Measurements from ENCODE around the gene RHBDF2.

The RHBDF2 gene

DNA sequence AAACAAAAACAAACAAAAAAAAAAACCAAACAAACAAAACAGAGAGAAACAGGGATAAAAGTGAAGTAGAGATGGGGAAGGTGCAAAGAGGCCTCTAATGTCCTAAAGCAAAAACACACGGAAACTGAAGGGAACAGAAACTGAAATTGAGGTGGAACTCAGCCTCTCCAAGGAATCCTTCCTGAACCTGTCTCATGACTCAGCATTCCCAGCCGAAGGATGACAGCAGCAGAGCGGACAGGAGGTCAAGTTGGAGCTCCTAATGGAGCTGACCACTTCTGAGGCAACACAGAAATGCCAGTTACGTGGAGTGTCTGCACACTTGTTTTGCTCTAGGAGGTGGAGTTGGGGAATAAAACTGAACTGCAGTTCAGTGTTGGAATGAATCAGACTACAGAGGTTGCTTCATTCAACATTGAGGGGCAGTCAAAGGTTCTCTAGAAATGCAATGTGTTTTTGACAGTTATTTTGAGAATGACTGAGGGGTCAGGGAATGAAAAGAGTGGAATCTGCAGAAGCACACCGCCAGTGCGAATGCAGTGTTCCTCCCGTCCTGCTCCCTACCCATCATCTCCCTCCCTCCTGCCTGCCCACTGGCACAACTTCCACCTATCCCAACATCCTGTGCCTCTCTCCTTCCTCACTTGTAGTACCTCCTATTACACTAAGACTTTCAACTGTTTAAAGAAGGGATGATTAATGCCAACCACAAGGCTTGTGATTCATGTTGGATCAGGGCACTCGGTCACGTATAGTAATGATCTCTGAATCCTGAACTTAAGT lies 54.6 kb downstream of the RHBDF2 start:
- no peak overlapping the region for H3K27ac ChIP-seq (ENCODE audit: low read depth in 2 of 2, low read length in 2 of 2)
- H3K4me3 ChIP-seq (ENCODE audit: low read length in 2 of 2) = no peak overlapping the region
- H3K9ac ChIP-seq (ENCODE audit: low read depth in 1 of 2, low read length in 2 of 2) = no peak overlapping the region

DNA sequence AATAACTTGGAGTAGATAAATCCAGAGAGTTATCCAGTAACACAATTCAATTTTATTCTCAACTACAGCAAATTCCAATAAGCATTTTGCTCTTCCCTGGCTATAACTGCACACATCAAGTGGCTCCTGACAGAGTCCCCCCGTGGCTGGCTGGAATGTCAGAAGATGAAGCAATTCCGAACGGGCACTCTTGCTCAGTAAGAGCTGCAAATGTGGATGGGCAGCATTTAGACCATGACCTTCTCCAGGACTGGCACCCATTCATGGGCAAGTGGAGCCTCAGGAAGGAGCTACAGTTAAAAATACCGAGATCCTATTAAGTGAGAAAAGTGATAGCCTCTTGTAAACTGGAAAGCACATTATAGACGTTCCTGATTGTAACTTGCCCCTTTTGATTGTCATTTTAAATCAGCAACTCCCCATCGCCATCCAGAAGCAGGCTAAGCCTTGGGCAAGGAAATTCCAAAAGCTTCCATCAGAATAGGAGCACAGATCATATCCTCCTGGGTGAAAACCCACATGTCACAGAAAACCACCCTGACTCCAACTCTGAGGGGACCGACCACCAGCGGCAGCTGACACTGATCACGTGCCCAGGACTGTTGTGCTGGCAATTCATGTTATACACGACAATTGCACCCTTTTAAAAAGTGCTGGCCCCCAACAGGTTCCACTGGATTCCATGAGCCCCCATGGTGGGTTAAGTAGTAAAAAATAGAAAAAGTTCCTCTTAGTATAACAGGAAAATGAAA lies 55.4 kb downstream of the RHBDF2 start:
- H3K4me3 ChIP-seq (ENCODE audit: low read length in 2 of 2) = no peak overlapping the region
- no peaks in the 10 kb centered on the region for H3K36me3 ChIP-seq (ENCODE audit: control insufficient read depth in 2 of 2, insufficient read depth in 2 of 2, low read length in 2 of 2)
- no peaks in the 10 kb centered on the region for H3K27me3 ChIP-seq (ENCODE audit: control insufficient read depth in 2 of 2, insufficient read depth in 2 of 2, low read length in 2 of 2)
- no peak overlapping the region for H3K27ac ChIP-seq (ENCODE audit: low read depth in 2 of 2, low read length in 2 of 2)
- no peak overlapping the region for H3K9ac ChIP-seq (ENCODE audit: low read depth in 1 of 2, low read length in 2 of 2)
- no peaks in the 10 kb centered on the region for H3K4me1 ChIP-seq (ENCODE audit: control insufficient read depth in 2 of 2, insufficient read depth in 2 of 2, low read length in 2 of 2)
- no peaks in the 10 kb centered on the region for H3K9me3 ChIP-seq (ENCODE audit: control insufficient read depth in 2 of 2, low read length in 2 of 2)

More for the DNA sequence above, 54.6 kb downstream of the RHBDF2 start:
- Histone ChIP-seq H3K27me3 (ENCODE audit: control insufficient read depth in 2 of 2, insufficient read depth in 2 of 2, low read length in 2 of 2) (no peaks in the 10 kb centered on the region), H3K4me1 (ENCODE audit: control insufficient read depth in 2 of 2, insufficient read depth in 2 of 2, low read length in 2 of 2) (peaks cover under 1 to 3% of the 10 kb centered on the region in 2 donors), H3K36me3 (ENCODE audit: control insufficient read depth in 2 of 2, insufficient read depth in 2 of 2, low read length in 2 of 2) (no peaks in the 10 kb centered on the region), H3K9me3 (ENCODE audit: control insufficient read depth in 2 of 2, low read length in 2 of 2) (no peaks in the 10 kb centered on the region)

DNA sequence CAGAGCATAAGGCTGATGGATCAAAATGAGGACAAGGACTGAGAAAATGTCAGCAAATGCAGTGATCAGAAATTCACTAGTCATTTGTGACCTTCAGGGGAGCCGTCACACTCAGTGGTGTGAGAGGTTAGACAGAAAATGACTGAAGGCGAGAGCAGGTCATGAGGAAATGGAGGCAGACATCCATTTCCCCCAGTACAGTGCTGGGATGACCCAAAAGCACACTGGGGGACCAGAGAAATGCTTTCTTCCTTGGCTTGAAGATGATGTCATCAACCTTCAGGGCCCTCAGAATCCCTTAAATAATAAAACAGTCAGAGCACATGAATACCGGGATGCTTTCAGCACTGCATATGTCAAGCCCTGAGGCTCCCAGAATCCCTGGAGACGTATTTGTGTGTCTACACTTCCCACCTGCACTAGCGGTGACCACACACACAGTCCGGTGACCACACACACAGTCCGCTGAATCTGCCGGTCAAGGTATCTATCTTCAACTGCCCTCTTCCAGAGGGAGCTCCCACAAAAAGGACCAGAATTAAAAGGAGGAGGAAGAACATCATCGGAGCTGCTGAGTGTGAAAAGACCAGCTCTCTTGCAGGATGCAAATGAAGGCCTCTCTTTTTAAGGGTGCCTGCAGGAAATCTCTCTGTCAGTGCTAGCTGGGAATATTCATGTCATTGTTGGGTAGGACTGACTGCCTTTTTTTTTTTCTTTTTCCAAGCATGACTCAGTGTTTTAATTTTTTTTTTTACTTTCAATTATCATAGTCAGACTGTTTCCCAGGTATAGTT lies 56.5 kb downstream of the RHBDF2 start:
- H3K27ac ChIP-seq (ENCODE audit: low read depth in 2 of 2, low read length in 2 of 2) = no peak overlapping the region
- no peaks in the 10 kb centered on the region for H3K4me1 ChIP-seq (ENCODE audit: control insufficient read depth in 2 of 2, insufficient read depth in 2 of 2, low read length in 2 of 2)
- H3K36me3 ChIP-seq (ENCODE audit: control insufficient read depth in 2 of 2, insufficient read depth in 2 of 2, low read length in 2 of 2) = no peaks in the 10 kb centered on the region
- H3K27me3 ChIP-seq (ENCODE audit: control insufficient read depth in 2 of 2, insufficient read depth in 2 of 2, low read length in 2 of 2) = no peaks in the 10 kb centered on the region
- no peaks in the 10 kb centered on the region for H3K9me3 ChIP-seq (ENCODE audit: control insufficient read depth in 2 of 2, low read length in 2 of 2)
- no peak overlapping the region for H3K9ac ChIP-seq (ENCODE audit: low read depth in 1 of 2, low read length in 2 of 2)
- no peak overlapping the region for H3K4me3 ChIP-seq (ENCODE audit: low read length in 2 of 2)

DNA sequence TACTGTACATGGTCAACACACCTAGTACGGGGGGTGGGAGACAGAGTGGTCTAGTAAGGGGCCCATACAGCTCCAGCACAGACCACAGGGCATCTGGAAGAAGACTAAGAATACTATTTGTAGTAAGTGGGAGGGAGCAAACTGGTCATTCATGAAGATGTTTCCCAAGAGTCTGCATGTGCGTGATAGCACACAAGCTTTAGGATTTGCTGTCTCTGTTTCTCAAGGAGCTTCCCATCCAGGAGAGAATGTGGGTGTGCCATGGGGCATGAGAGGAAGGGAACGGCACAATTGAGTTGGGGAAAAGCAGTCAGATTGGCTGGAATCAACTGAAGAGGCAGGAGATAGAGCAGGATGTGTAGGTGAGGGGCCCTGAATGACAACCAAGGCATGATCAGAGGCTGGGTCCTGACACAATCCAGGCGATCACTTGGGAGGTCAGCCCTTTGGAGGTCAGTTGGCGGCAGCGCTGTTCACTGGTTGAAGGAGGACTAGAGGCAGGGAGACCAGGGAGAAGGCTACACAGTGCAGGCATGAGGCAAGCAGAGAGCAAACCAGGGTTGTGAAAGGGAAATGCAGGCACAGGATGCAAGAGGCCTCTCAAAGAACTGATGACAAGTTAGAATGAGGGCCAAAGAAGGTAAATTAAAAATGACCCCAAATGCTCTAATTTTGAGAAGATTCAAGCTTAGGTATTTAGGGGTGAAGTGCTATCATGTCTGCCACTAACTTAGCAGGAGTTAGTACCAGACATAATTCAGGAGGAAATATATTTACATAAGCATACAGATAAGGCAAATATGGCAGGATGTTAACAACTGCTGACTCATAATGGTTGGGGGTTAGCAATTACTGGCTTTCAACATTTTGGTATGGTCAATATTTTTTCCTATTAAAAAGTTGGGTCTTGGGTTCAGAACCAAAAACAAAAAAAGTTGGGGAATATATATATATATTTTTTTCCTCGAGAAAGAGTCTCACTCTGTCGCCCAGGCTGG lies 58.6 kb downstream of the RHBDF2 start:
- Histone ChIP-seq H3K27me3 (ENCODE audit: control insufficient read depth in 2 of 2, insufficient read depth in 2 of 2, low read length in 2 of 2) (no peaks in the 10 kb centered on the region), H3K27ac (ENCODE audit: low read depth in 2 of 2, low read length in 2 of 2) (no peak overlapping the region), H3K9ac (ENCODE audit: low read depth in 1 of 2, low read length in 2 of 2) (no peak overlapping the region), H3K4me3 (ENCODE audit: low read length in 2 of 2) (no peak overlapping the region), H3K36me3 (ENCODE audit: control insufficient read depth in 2 of 2, insufficient read depth in 2 of 2, low read length in 2 of 2) (no peaks in the 10 kb centered on the region), H3K9me3 (ENCODE audit: control insufficient read depth in 2 of 2, low read length in 2 of 2) (no peaks in the 10 kb centered on the region), H3K4me1 (ENCODE audit: control insufficient read depth in 2 of 2, insufficient read depth in 2 of 2, low read length in 2 of 2) (no peaks in the 10 kb centered on the region)

DNA sequence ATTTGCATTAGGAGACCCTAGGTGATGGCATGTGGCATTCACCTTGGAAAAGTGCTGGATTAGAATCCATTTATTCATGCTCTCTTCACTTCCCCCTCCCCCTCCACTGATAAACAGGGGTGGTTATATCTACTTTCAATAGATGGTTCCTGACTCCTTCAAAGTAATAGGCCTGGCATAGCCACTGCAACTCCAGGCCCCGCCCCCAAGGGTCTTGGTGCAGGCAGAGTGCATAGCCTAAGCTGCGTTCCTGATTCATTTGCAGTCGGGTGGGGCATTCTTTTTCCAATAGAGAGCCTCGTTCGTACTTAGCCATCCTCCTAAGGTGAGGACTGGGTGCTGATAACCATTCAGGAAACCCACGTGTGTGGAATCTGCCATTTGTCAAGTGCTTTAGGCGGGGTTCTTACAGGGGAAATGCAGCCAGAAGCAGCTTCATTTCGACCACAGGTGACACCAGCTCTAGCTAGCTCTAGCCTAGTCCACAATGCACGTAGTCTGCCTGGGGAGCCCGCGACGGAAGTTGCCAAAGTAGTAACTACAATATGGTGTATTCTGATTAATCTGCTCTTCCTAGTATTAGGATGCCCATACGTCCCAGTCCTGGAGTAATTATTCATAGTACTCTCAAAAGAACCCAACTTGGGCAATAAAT lies 59.4 kb downstream of the RHBDF2 start:
- Histone ChIP-seq H3K4me3 (ENCODE audit: low read length in 2 of 2) (no peak overlapping the region), H3K9ac (ENCODE audit: low read depth in 1 of 2, low read length in 2 of 2) (no peak overlapping the region), H3K4me1 (ENCODE audit: control insufficient read depth in 2 of 2, insufficient read depth in 2 of 2, low read length in 2 of 2) (no peaks in the 10 kb centered on the region), H3K27me3 (ENCODE audit: control insufficient read depth in 2 of 2, insufficient read depth in 2 of 2, low read length in 2 of 2) (no peaks in the 10 kb centered on the region), H3K9me3 (ENCODE audit: control insufficient read depth in 2 of 2, low read length in 2 of 2) (no peaks in the 10 kb centered on the region), H3K27ac (ENCODE audit: low read depth in 2 of 2, low read length in 2 of 2) (no peak overlapping the region), H3K36me3 (ENCODE audit: control insufficient read depth in 2 of 2, insufficient read depth in 2 of 2, low read length in 2 of 2) (no peaks in the 10 kb centered on the region)

DNA sequence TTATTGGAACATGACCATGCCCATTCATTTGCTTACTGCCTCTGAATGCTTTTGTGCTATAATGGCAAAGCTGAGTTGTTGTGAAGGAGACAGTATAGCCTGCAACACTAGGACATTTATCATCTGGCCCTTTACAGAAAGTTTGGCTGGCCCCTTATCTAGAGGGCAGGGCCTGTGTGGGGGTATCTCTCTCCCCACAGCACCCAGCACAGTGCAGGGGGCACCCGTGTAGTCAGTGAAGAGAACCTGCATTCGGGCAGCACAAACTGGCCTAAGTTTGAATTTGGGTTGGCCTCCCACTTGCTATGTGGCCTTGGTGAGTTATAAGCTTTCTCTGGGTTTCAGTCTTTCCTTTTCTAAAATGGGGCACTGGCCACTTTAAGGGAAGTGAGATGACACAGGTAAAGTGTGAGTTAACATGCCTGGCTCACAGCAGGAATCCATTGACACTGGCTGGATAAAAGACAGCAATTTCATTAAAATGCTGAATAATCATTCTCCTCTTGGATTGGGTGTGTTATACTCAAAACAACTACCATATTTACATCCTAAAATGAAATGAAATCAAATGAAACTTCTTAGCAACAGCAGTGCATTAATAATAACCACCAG lies 60.4 kb downstream of the RHBDF2 start:
- Histone ChIP-seq H3K36me3 (ENCODE audit: control insufficient read depth in 2 of 2, insufficient read depth in 2 of 2, low read length in 2 of 2) (no peaks in the 10 kb centered on the region), H3K27ac (ENCODE audit: low read depth in 2 of 2, low read length in 2 of 2) (no peak overlapping the region), H3K4me3 (ENCODE audit: low read length in 2 of 2) (no peak overlapping the region), H3K9ac (ENCODE audit: low read depth in 1 of 2, low read length in 2 of 2) (no peak overlapping the region), H3K27me3 (ENCODE audit: control insufficient read depth in 2 of 2, insufficient read depth in 2 of 2, low read length in 2 of 2) (no peaks in the 10 kb centered on the region), H3K4me1 (ENCODE audit: control insufficient read depth in 2 of 2, insufficient read depth in 2 of 2, low read length in 2 of 2) (no peaks in the 10 kb centered on the region), H3K9me3 (ENCODE audit: control insufficient read depth in 2 of 2, low read length in 2 of 2) (no peaks in the 10 kb centered on the region)

DNA sequence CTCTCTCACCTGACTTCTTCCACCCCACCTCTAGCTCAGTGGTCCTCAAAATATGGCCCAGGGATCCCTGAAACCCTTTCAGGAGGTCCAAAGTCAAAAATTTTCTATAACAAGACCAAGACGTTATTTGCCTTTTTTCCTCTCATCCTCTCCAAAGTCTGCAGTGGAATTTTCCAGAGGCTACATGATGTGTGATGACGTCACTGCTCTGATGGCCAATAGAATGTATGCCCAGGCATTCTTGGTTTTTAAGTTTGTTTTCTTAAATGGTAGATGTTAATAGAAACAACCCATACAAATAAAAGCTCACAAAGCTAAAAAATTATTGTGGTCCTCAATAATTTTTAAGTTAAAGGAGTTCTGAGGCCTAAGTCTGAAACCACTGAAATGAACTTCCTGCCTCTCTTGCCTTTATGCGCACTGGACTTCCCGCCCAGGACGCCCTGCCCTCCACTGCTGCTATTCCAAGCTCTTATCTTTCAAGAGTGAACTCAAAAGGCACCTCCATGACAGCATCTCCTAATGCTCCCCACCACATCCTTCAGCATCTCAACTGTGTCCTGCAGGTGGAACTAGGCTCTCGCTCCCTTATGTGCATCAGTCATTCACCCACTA lies 61.8 kb downstream of the RHBDF2 start:
- H3K27me3 ChIP-seq (ENCODE audit: control insufficient read depth in 2 of 2, insufficient read depth in 2 of 2, low read length in 2 of 2) = no peaks in the 10 kb centered on the region
- no peak overlapping the region for H3K4me3 ChIP-seq (ENCODE audit: low read length in 2 of 2)
- no peak overlapping the region for H3K9ac ChIP-seq (ENCODE audit: low read depth in 1 of 2, low read length in 2 of 2)
- H3K27ac ChIP-seq (ENCODE audit: low read depth in 2 of 2, low read length in 2 of 2) = no peak overlapping the region
- no peaks in the 10 kb centered on the region for H3K36me3 ChIP-seq (ENCODE audit: control insufficient read depth in 2 of 2, insufficient read depth in 2 of 2, low read length in 2 of 2)
- H3K4me1 ChIP-seq (ENCODE audit: control insufficient read depth in 2 of 2, insufficient read depth in 2 of 2, low read length in 2 of 2) = no peaks in the 10 kb centered on the region
- no peaks in the 10 kb centered on the region for H3K9me3 ChIP-seq (ENCODE audit: control insufficient read depth in 2 of 2, low read length in 2 of 2)

DNA sequence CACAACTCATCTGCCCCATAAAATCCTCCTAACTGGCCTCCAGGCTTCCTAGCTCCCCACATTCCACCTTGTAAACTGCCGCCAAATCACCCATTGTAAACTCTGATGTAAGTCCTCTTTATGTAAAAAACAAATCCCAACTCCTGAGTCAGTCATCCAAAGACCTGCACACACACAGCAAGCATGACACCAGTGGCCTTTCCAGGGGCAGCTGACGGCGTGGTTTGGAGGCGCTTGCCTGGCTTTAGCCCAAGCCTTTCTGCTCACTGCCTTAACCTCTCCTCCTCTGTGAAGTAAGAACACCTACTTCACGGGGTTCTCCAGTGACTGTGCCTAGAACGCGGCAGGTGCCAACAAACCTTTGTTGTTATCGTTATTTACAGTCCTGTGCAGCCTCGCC lies 62.3 kb downstream of the RHBDF2 start:
- no peaks in the 10 kb centered on the region for H3K4me1 ChIP-seq (ENCODE audit: control insufficient read depth in 2 of 2, insufficient read depth in 2 of 2, low read length in 2 of 2)
- H3K9ac ChIP-seq (ENCODE audit: low read depth in 1 of 2, low read length in 2 of 2) = no peak overlapping the region
- H3K27me3 ChIP-seq (ENCODE audit: control insufficient read depth in 2 of 2, insufficient read depth in 2 of 2, low read length in 2 of 2) = no peaks in the 10 kb centered on the region
- no peak overlapping the region for H3K4me3 ChIP-seq (ENCODE audit: low read length in 2 of 2)
- H3K36me3 ChIP-seq (ENCODE audit: control insufficient read depth in 2 of 2, insufficient read depth in 2 of 2, low read length in 2 of 2) = no peaks in the 10 kb centered on the region
- no peak overlapping the region for H3K27ac ChIP-seq (ENCODE audit: low read depth in 2 of 2, low read length in 2 of 2)
- no peaks in the 10 kb centered on the region for H3K9me3 ChIP-seq (ENCODE audit: control insufficient read depth in 2 of 2, low read length in 2 of 2)
